Liver (tissue), 9 donors: Measurements from ENCODE around the gene LHFPL3. TPM values are rescaled to one million over a fixed set of nuclear protein-coding genes. Genes with fewer than 3 reads are reported as not detected.

Source experiments
- DNase-seq: peaks from one replicate; pipeline ENCODE4 v3.0.0-alpha.2; 2017; ENCODE audit warnings: low spot score
- H3K27ac ChIP-seq, 2 donors: one replicate each; pipeline ENCODE4 v1.7.0; 2013; ENCODE audit warnings: inconsistent platforms in 2 of 2, low read length in 2 of 2, control low read depth in 1 of 2, low read depth in 1 of 2, mild to moderate bottlenecking in 1 of 2
- H3K27me3 ChIP-seq, 4 donors: one replicate each; pipeline versions ENCODE4 v1.6.1 to v1.7.0; 2013; ENCODE audit warnings: low read length in 3 of 4, inconsistent platforms in 1 of 4, mild to moderate bottlenecking in 1 of 4, moderate library complexity in 1 of 4; ENCODE audit not compliant: control insufficient read depth in 4 of 4, insufficient read depth in 4 of 4
- H3K36me3 ChIP-seq, 4 donors: one replicate each; pipeline versions ENCODE4 v1.6.1 to v1.7.0; 2013; ENCODE audit warnings: low read length in 3 of 4, mild to moderate bottlenecking in 3 of 4, low read depth in 1 of 4, moderate library complexity in 1 of 4; ENCODE audit not compliant: control insufficient read depth in 4 of 4, insufficient read depth in 3 of 4
- H3K4me1 ChIP-seq, 4 donors: one replicate each; pipeline versions ENCODE4 v1.6.1 to v1.7.0; 2013; ENCODE audit warnings: low read length in 3 of 4, mild to moderate bottlenecking in 3 of 4, moderate library complexity in 1 of 4; ENCODE audit not compliant: control insufficient read depth in 4 of 4, insufficient read depth in 4 of 4
- H3K4me3 ChIP-seq, 3 donors: one replicate each; pipeline versions ENCODE4 v1.6.1 to v1.7.0; 2013; ENCODE audit warnings: low read length in 3 of 3, control low read depth in 1 of 3, low read depth in 1 of 3, mild to moderate bottlenecking in 1 of 3
- H3K9ac ChIP-seq, 2 donors: one replicate each; pipeline ENCODE4 v1.7.0; 2013; ENCODE audit warnings: low read length in 2 of 2, mild to moderate bottlenecking in 2 of 2, moderate library complexity in 2 of 2, control low read depth in 1 of 2, low read depth in 1 of 2
- H3K9me3 ChIP-seq, 4 donors: one replicate each; pipeline versions ENCODE4 v1.6.1 to v1.7.0; 2013; ENCODE audit warnings: low read length in 3 of 4; ENCODE audit not compliant: control insufficient read depth in 4 of 4
- EGR1 ChIP-seq, 2 donors: IDR thresholded peaks; 2 replicates each; pipeline ENCODE4 v1.6.1; 2016 to 2018; ENCODE audit warnings: antibody characterized with exemption in 2 of 2, low read depth in 2 of 2
- FOXA2 ChIP-seq: IDR thresholded peaks from 2 replicates; pipeline ENCODE4 v1.6.1; 2016; ENCODE audit warnings: antibody characterized with exemption
- GABPA ChIP-seq, 2 donors: IDR thresholded peaks in 1 of 2; conservative IDR thresholded peaks in 1 of 2; 2 replicates each; pipeline ENCODE4 v1.6.1; 2016; ENCODE audit warnings: antibody characterized with exemption in 2 of 2, mild to moderate bottlenecking in 1 of 2, moderate library complexity in 1 of 2
- HNF4A ChIP-seq, 2 donors: conservative IDR thresholded peaks; 2 replicates each; pipeline ENCODE4 v1.6.1; 2016; ENCODE audit warnings: antibody characterized with exemption in 2 of 2, mild to moderate bottlenecking in 2 of 2
- HNF4G ChIP-seq: IDR thresholded peaks from 2 replicates; pipeline ENCODE4 v1.6.1; 2016; ENCODE audit warnings: antibody characterized with exemption
- JUND ChIP-seq, 2 donors: IDR thresholded peaks; 2 replicates each; pipeline ENCODE4 v1.6.1; 2016; ENCODE audit warnings: antibody characterized with exemption in 2 of 2
- NR2F2 ChIP-seq: IDR thresholded peaks from 2 replicates; pipeline ENCODE4 v1.6.1; 2016; ENCODE audit warnings: antibody characterized with exemption
- RXRA ChIP-seq, 2 donors: IDR thresholded peaks; 2 replicates each; pipeline ENCODE4 v1.6.1; 2017 to 2018; ENCODE audit warnings: antibody characterized with exemption in 2 of 2, mild to moderate bottlenecking in 1 of 2
- SP1 ChIP-seq: IDR thresholded peaks from 2 replicates; pipeline ENCODE4 v1.6.1; 2018; ENCODE audit warnings: antibody characterized with exemption, mild to moderate bottlenecking
- TAF1 ChIP-seq: conservative IDR thresholded peaks from 2 replicates; pipeline ENCODE4 v1.6.1; 2016; ENCODE audit warnings: antibody characterized with exemption, mild to moderate bottlenecking
- YY1 ChIP-seq: IDR thresholded peaks from 2 replicates; pipeline ENCODE4 v1.6.1; 2016; ENCODE audit warnings: antibody characterized with exemption, mild to moderate bottlenecking
- WGBS: extraction: QIAGEN DNeasy Blood & Tissue Kit; methylation state at CpG from one replicate; pipeline ENCODE4 v1.1.7; 2013; 5-methylcytosine and 5-hydroxymethylcytosine counted together
- polyA plus RNA-seq, 2 donors: library from polyadenylated mRNA; stranded (reverse) in 1 of 2; unstranded in 1 of 2; fragments of 200-250 nt in 1 of 2; fragments of >200 nt in 1 of 2; fragmentation: Nextera tagmentation in 1 of 2; extraction: Ambion mirVana in 1 of 2; gene quantifications; one replicate each; pipeline versions ENCODE4 v1.2.1 to v1.2.3, GENCODE V29; 2013 to 2015
- total RNA-seq, 2 donors: library from RNA; depleted of rRNA; stranded (reverse); fragments of >200 nt; gene quantifications; one replicate each; pipeline ENCODE4 v1.2.3, GENCODE V29; 2014
- TF ChIP-seq, protein P1 (sequence below): IDR thresholded peaks from 2 replicates; pipeline ENCODE4 v1.6.1; 2016; ENCODE audit warnings: antibody characterized with exemption
- TF ChIP-seq, protein P2 (sequence below): fragments of 150-350 bp; IDR thresholded peaks from 2 replicates; pipeline ENCODE4 v1.5.1; 2017; ENCODE audit warnings: improper control_type of control experiment, low read depth, low read length; ENCODE audit not compliant: missing input control
- donor health status: healthy.
- donor health status: healthy.
- donor health status: healthy.
- donor health status: healthy.
- donor health status: healthy.

LHFPL3 gene
- total and polyA plus RNA-seq, 4 donors: not detected

DNA sequence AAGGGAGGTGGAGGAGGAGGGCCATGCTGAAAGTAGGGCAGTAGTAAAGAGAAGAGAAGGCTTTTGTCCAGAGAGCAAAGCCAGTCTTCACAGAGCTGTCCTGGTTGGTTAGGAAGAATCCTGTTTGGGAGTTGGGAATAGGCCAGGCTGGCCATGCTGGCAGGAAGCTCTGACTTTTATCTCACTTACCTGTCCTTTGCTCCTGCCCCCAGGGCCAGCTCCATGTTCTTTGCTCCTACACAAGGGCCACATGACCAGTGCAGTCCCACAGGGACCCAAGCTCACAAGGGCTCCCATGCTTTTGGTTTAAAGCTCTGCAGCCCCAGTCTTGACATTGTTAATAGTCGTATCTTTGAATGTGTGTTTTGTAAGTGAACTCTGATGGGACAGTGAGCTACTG lies 524.0 kb downstream of the LHFPL3 start:
- DNase-seq: no peak
- no peaks in the 10 kb centered on the region for H3K36me3 ChIP-seq
- peaks cover 0 to 8% (median 0%) of the 10 kb centered on the region in 4 donors for H3K4me1 ChIP-seq
- H3K4me3 ChIP-seq: no peak overlapping the region
- WGBS: 81% methylated on average over 1 of the region's 1 CpG
- TF ChIP-seq, protein P1, sequence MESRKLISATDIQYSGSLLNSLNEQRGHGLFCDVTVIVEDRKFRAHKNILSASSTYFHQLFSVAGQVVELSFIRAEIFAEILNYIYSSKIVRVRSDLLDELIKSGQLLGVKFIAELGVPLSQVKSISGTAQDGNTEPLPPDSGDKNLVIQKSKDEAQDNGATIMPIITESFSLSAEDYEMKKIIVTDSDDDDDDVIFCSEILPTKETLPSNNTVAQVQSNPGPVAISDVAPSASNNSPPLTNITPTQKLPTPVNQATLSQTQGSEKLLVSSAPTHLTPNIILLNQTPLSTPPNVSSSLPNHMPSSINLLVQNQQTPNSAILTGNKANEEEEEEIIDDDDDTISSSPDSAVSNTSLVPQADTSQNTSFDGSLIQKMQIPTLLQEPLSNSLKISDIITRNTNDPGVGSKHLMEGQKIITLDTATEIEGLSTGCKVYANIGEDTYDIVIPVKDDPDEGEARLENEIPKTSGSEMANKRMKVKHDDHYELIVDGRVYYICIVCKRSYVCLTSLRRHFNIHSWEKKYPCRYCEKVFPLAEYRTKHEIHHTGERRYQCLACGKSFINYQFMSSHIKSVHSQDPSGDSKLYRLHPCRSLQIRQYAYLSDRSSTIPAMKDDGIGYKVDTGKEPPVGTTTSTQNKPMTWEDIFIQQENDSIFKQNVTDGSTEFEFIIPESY: no peak
- TF ChIP-seq NR2F2 (no peak), TAF1 (no peak), RXRA (IDR thresholded peaks at IDR 0.05) (peak in 1 of 2 donors; percentile 53), GABPA (IDR thresholded peaks at IDR 0.05 in 1 of 2, conservative IDR thresholded peaks at IDR 0.05 in 1 of 2) (peak in 1 of 2 donors; percentile 14), HNF4G (no peak), JUND (IDR thresholded peaks at IDR 0.05) (no peak), YY1 (peak; percentile 51), EGR1 (IDR thresholded peaks at IDR 0.05; ENCODE audit: low read depth in 2 of 2) (no peak), SP1 (peak; percentile 27), FOXA2 (no peak), HNF4A (conservative IDR thresholded peaks at IDR 0.05) (peak; percentile 48 to 82)
- TF ChIP-seq, protein P2, sequence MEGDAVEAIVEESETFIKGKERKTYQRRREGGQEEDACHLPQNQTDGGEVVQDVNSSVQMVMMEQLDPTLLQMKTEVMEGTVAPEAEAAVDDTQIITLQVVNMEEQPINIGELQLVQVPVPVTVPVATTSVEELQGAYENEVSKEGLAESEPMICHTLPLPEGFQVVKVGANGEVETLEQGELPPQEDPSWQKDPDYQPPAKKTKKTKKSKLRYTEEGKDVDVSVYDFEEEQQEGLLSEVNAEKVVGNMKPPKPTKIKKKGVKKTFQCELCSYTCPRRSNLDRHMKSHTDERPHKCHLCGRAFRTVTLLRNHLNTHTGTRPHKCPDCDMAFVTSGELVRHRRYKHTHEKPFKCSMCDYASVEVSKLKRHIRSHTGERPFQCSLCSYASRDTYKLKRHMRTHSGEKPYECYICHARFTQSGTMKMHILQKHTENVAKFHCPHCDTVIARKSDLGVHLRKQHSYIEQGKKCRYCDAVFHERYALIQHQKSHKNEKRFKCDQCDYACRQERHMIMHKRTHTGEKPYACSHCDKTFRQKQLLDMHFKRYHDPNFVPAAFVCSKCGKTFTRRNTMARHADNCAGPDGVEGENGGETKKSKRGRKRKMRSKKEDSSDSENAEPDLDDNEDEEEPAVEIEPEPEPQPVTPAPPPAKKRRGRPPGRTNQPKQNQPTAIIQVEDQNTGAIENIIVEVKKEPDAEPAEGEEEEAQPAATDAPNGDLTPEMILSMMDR: no peak
- H3K27me3 ChIP-seq: no peaks in the 10 kb centered on the region
- no peak overlapping the region for H3K9ac ChIP-seq
- no peaks in the 10 kb centered on the region for H3K9me3 ChIP-seq
- H3K27ac ChIP-seq: no peak overlapping the region

DNA sequence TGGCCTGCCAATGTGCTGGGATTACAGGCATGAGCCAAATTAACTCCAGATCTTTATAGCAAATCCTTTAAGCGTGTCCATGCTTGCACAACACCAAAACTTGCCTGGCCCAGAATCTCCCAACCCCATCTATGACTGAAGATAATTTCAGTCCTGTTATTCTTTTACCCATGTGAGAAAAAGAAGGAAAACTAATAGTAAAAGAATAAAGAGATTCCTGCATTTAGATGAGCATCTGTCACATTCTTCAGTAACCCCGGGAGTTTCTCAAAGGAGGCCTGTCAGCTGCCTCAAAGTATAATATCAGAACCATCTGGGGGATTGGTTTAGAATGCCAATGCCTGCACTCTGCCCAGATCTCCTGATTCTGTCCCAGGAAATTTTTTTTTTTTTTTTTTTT lies 527.5 kb downstream of the LHFPL3 start:
- Histone ChIP-seq H3K36me3 (no peaks in the 10 kb centered on the region), H3K27ac (no peak overlapping the region), H3K27me3 (no peaks in the 10 kb centered on the region), H3K4me1 (peaks cover 2 to 11% (median 3%) of the 10 kb centered on the region in 4 donors), H3K9ac (no peak overlapping the region), H3K9me3 (no peaks in the 10 kb centered on the region), H3K4me3 (no peak overlapping the region)
- WGBS: 93% methylated on average over 2 of the region's 2 CpGs
- TF ChIP-seq FOXA2 (no peak), RXRA (IDR thresholded peaks at IDR 0.05) (no peak), TAF1 (no peak)
- TF ChIP-seq, protein P1: no peak
- DNase-seq: no peak
